KMS-11 (cell line): Measurements from ENCODE around the gene SYNGR3.

Experiments
- H2AFZ ChIP-seq: fragments of 200-600 bp; sonication (generic); 2 replicates; pipeline ENCODE4 v1.6.1; 2016; ENCODE audit warnings: antibody characterized with exemption, mixed run types, low read depth
- H3K27ac ChIP-seq: fragments of 200-600 bp; sonication (generic); 2 replicates; pipeline ENCODE4 v1.6.1; 2016; ENCODE audit warnings: mild to moderate bottlenecking, mixed run types
- H3K27me3 ChIP-seq: fragments of 200-600 bp; sonication (generic); 2 replicates; pipeline ENCODE4 v1.6.1; 2017; ENCODE audit warnings: mild to moderate bottlenecking, low read depth, mixed run types, moderate library complexity; ENCODE audit not compliant: insufficient read depth
- H3K36me3 ChIP-seq: fragments of 200-600 bp; sonication (generic); 2 replicates; pipeline ENCODE4 v1.6.1; 2017; ENCODE audit warnings: mild to moderate bottlenecking, mixed run types; ENCODE audit not compliant: insufficient read depth
- H3K4me1 ChIP-seq: fragments of 200-600 bp; sonication (generic); 2 replicates; pipeline ENCODE4 v1.6.1; 2016; ENCODE audit warnings: mild to moderate bottlenecking, low read depth, mixed run types; ENCODE audit not compliant: poor library complexity, severe bottlenecking
- H3K4me2 ChIP-seq: fragments of 200-600 bp; sonication (generic); 2 replicates; pipeline ENCODE4 v1.7.0; 2016; ENCODE audit warnings: mild to moderate bottlenecking, mixed run types
- H3K4me3 ChIP-seq: fragments of 200-600 bp; sonication (generic); IDR thresholded peaks from 2 replicates; pipeline ENCODE4 v1.6.1; 2017; ENCODE audit warnings: low read depth, low read length, mixed read lengths; ENCODE audit not compliant: insufficient read depth
- H3K79me2 ChIP-seq: fragments of 200-600 bp; sonication (generic); 2 replicates; pipeline ENCODE4 v1.6.1; 2016; ENCODE audit warnings: low read depth, mixed run types; ENCODE audit not compliant: insufficient read depth
- H3K9ac ChIP-seq: fragments of 200-600 bp; sonication (generic); 2 replicates; pipeline ENCODE4 v1.6.1; 2016; ENCODE audit warnings: mild to moderate bottlenecking, mixed run types
- H4K20me1 ChIP-seq: fragments of 200-600 bp; sonication (generic); 2 replicates; pipeline ENCODE4 v1.6.1; 2016; ENCODE audit warnings: mild to moderate bottlenecking, mixed run types; ENCODE audit not compliant: insufficient read depth
- TF ChIP-seq, protein P1 (sequence below): fragments of 200-600 bp; sonication (generic); conservative IDR thresholded peaks from 2 replicates; pipeline ENCODE4 v1.6.1; 2017; ENCODE audit warnings: low read depth, mild to moderate bottlenecking, antibody characterized with exemption, low read length, moderate library complexity, mixed read lengths

Gene SYNGR3

GRCh38 chr16:1998360-1998835 lies 8.6 kb downstream of the SYNGR3 start:
- Histone ChIP-seq H4K20me1 (no peaks in the 10 kb centered on the region), H3K36me3 (no peaks in the 10 kb centered on the region)

DNA sequence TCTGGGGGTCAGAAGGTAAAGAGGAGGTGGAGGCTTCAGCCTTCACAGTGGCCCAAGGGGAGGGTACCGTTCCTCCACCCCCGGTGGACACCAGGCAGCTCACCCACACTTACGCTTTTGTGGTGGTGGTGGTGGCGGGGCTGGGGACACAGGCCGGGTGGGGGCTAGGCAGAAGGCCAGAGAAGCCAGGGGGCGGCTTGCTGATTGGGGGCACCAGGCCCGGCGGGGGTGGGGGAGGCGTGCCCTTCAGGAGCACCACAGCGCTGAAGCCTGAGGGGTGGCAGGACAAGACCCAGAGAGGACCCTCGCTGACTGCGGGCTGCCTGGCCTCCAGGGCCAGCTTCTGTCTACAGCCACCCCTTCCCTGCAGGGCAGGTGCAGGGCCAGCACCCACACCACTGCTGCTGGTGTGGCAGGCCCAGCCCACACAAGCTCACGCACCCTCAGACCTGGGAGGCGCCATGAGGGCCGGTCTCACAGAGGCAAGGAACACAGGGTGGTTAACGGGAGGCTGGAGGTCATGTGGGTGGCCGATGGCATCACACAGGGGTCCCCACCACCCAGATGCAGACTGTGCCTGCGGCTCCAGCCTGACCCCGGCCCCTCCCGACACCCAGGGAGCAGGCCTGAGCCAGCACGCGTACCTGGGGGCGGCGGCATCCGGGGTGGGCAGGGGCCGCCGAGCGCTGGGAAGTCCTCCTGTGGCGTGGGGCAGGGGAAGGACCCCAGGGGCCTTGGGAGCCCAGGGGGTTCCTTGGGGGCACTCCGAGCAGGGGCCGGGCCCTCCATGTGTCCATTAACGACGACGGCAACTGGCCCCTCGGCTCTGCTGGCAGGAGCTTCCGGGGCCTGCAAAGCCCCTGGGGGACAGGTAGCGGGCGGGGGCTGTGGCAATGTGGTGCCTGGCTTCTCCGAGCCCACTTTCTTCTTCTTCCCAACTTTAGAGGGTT lies 9.4 kb downstream of the SYNGR3 start:
- H3K4me2 ChIP-seq: no peak overlapping the region
- no peaks in the 10 kb centered on the region for H4K20me1 ChIP-seq
- H3K36me3 ChIP-seq: no peaks in the 10 kb centered on the region
- H2AFZ ChIP-seq: no peak overlapping the region
- H3K4me3 ChIP-seq: no peak overlapping the region
- peaks cover 3% of the 10 kb centered on the region for H3K4me1 ChIP-seq
- no peak overlapping the region for H3K27ac ChIP-seq
- H3K79me2 ChIP-seq: peaks cover 5% of the 10 kb centered on the region; the same call in 1 of the 2 replicates
- TF ChIP-seq, protein P1, sequence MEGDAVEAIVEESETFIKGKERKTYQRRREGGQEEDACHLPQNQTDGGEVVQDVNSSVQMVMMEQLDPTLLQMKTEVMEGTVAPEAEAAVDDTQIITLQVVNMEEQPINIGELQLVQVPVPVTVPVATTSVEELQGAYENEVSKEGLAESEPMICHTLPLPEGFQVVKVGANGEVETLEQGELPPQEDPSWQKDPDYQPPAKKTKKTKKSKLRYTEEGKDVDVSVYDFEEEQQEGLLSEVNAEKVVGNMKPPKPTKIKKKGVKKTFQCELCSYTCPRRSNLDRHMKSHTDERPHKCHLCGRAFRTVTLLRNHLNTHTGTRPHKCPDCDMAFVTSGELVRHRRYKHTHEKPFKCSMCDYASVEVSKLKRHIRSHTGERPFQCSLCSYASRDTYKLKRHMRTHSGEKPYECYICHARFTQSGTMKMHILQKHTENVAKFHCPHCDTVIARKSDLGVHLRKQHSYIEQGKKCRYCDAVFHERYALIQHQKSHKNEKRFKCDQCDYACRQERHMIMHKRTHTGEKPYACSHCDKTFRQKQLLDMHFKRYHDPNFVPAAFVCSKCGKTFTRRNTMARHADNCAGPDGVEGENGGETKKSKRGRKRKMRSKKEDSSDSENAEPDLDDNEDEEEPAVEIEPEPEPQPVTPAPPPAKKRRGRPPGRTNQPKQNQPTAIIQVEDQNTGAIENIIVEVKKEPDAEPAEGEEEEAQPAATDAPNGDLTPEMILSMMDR: no peak
- no peak overlapping the region for H3K9ac ChIP-seq
- H3K27me3 ChIP-seq: no peaks in the 10 kb centered on the region

More at GRCh38 chr16:1998360-1998835, 8.6 kb downstream of the SYNGR3 start:
- no peak overlapping the region for H2AFZ ChIP-seq
- H3K27me3 ChIP-seq: no peaks in the 10 kb centered on the region
- H3K4me2 ChIP-seq: no peak overlapping the region
- TF ChIP-seq, protein P1: no peak
- H3K4me3 ChIP-seq: no peak overlapping the region
- peaks cover 3% of the 10 kb centered on the region for H3K4me1 ChIP-seq
- no peak overlapping the region for H3K9ac ChIP-seq
- 0 out of 2 replicates have a peak, but pooled peaks cover 3% of the 10 kb centered on the region for H3K79me2 ChIP-seq
- no peak overlapping the region for H3K27ac ChIP-seq

DNA sequence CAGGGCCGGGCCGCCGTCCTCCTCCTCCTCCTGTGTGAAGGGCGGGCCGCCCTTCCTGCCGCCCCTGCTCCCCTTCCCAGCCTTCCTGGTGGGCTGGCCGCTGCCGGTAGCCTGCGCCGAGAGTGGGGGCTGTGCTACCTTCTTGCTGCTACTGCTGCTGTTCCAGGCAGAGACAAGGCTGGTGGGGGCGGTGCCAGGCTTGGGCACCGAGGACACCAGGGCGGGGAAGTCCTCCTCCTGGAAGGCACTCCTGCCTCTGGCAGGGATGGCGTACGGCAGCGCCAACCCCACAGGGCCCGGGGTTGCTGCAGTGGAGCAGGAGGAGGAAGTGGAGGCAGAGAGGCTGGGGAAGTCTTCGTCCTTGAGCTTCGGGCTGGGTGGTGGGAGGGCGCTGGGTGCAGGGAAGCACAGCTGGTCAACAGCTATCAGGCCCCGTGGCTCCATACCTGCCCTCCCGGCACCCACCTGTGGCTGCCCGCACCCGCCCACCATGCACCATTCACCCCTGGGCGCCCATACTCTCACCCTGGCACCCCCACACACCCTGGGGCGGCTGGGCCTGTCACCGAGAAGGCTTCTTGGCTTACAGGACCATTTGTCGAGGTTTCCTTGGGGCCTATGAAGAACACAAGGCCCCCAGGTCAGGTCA lies 10.2 kb downstream of the SYNGR3 start:
- Histone ChIP-seq H3K4me2 (no peak overlapping the region), H3K4me1 (peaks cover 3% of the 10 kb centered on the region), H3K27me3 (no peaks in the 10 kb centered on the region), H3K36me3 (no peaks in the 10 kb centered on the region), H2AFZ (no peak overlapping the region), H3K79me2 (peaks cover 13% of the 10 kb centered on the region; the same call in 1 of the 2 replicates), H3K9ac (no peak overlapping the region), H3K4me3 (no peak overlapping the region), H4K20me1 (no peaks in the 10 kb centered on the region), H3K27ac (no peak overlapping the region)
- TF ChIP-seq, protein P1: no peak

DNA sequence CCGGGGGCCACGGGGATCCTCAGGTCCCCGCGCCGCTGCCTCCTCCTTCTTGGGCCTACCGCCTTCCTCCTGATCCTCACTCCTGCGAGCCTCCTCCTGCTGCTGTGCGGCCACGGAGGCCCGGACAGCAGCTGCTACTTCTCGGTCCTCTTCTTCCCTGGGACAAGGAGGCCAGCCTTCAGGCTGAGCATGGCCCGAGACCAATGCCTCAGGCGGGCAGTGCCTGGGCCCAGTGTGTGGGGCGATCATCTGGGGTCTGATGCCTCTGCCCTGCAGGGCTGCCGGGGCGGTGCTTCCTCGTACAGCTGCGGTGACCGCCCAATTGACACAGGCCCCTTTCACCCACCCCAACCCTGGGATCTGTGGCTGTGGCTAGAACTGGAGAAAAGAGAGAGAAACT lies 11.3 kb downstream of the SYNGR3 start:
- H3K4me3 ChIP-seq: no peak overlapping the region
- no peak overlapping the region for H2AFZ ChIP-seq
- TF ChIP-seq, protein P1: no peak
- H3K4me2 ChIP-seq: no peak overlapping the region
- H4K20me1 ChIP-seq: peaks cover 3% of the 10 kb centered on the region; the same call in 1 of the 2 replicates
- no peak overlapping the region for H3K27ac ChIP-seq
- H3K4me1 ChIP-seq: no peaks in the 10 kb centered on the region
- no peaks in the 10 kb centered on the region for H3K36me3 ChIP-seq
- H3K79me2 ChIP-seq: peaks cover 23% of the 10 kb centered on the region
- no peak overlapping the region for H3K9ac ChIP-seq
- no peaks in the 10 kb centered on the region for H3K27me3 ChIP-seq
